ENCODE results near the gene BRD8.

DNA sequence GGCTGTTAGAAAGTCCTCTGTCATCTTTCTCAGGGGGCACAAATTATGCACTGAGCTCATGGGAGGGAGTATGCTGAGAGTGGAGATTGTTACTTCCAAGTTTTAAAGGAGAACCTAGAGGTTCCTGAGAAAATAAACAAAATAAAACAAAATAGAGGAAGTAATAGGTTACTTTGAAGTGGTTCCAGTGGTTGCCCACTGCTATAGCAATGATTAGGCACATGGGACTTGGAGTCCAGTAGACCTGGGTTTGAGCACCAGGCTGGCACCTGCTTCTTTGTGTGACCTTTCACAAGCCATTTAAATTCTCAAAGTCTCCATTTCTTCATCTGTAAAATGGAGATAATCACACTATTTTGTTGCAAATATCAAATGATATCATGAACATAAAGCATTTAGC, 48.5 kb upstream of the BRD8 start:
- TF ChIP-seq, protein P1, sequence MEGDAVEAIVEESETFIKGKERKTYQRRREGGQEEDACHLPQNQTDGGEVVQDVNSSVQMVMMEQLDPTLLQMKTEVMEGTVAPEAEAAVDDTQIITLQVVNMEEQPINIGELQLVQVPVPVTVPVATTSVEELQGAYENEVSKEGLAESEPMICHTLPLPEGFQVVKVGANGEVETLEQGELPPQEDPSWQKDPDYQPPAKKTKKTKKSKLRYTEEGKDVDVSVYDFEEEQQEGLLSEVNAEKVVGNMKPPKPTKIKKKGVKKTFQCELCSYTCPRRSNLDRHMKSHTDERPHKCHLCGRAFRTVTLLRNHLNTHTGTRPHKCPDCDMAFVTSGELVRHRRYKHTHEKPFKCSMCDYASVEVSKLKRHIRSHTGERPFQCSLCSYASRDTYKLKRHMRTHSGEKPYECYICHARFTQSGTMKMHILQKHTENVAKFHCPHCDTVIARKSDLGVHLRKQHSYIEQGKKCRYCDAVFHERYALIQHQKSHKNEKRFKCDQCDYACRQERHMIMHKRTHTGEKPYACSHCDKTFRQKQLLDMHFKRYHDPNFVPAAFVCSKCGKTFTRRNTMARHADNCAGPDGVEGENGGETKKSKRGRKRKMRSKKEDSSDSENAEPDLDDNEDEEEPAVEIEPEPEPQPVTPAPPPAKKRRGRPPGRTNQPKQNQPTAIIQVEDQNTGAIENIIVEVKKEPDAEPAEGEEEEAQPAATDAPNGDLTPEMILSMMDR (IDR thresholded peaks at IDR 0.05; ENCODE audit: borderline replicate concordance, extremely low read depth, low read length, poor library complexity, severe bottlenecking) = no peak
- TF ChIP-seq EZH2 (IDR thresholded peaks at IDR 0.05; ENCODE audit: borderline replicate concordance, low read depth, low read length, severe bottlenecking) = no peak
